Renal cortex interstitium (tissue), 11 donors: ENCODE data around the gene SCUBE2. TPM values are rescaled to one million over a fixed set of nuclear protein-coding genes. Genes with fewer than 3 reads are reported as not detected.

ENCODE experiments used
- DNase-seq, 11 donors: peaks; one replicate each; pipeline ENCODE4 v3.0.0-alpha.2; 2013; ENCODE audit warnings: low read depth in 9 of 11, low spot score in 4 of 11; ENCODE audit errors: extremely low read depth in 1 of 11
- polyA plus RNA-seq, 3 donors: library from polyadenylated mRNA; unstranded; fragments of 120-200 nt; gene quantifications; one replicate each; pipeline ENCODE4 v1.2.1, GENCODE V29; 2013; ENCODE audit not compliant: insufficient read length in 3 of 3

The SCUBE2 gene
- polyA plus RNA-seq, 3 donors, result 5.3 to 6.6 (median 6.3) TPM

DNA sequence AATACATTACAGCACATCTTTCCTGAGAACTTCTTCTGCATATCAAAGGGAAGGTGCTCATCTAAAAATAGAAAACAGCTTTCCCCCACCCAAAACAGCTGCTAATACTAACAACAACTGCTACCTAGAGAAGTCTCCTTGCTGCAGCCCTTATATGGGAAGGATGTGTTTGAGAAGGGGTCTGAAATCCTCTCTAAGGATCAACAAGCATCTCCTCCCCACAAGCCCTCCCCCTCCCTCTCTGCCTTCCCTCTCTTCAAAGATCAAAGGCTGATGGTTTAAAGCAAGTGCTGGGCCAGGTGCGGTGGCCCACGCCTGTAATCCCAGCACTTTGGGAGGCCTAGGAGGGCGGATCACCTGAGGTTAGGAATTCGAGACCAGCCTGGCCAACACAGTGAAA is 33.5 kb downstream of the SCUBE2 start:
- DNase-seq, result no peak

DNA sequence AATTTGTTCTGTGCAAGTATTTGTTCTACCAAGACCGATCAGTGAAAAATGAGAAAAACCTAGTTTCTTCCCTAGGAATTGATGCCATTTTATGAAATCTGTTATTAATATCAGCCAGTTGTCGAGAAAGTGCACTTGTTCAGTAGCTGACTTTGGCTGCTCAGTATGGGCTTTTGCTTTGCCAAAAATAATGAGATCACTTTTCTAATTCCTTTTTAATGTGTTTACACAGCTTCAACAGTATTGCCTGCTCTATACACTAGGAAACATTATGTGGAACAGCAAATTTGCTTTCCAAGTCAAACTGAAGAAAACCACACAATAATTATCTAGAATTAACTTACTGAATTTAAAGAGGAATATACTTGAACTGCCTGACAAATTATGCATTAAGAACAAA is 34.4 kb downstream of the SCUBE2 start:
- no peak for DNase-seq

DNA sequence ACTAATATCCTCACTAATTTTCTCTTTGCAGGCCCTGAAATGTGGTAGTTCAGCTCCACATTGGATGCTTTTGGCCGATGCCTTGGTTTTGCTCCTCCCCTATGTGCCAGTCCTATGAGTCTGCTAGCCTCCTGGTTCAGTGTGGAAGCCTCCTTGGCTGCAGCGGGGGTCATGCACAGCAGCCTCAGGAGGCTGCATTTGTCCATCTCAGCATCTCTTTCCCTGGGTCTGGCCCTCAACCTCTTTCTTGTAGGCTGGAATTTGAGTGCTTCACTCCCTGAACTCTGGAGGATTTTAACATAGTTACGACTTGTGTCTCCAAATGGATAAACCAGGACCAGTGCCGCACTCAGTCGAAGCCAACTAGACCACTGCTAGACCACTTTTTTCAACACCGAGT is 34.9 kb downstream of the SCUBE2 start:
- no peak for DNase-seq

DNA sequence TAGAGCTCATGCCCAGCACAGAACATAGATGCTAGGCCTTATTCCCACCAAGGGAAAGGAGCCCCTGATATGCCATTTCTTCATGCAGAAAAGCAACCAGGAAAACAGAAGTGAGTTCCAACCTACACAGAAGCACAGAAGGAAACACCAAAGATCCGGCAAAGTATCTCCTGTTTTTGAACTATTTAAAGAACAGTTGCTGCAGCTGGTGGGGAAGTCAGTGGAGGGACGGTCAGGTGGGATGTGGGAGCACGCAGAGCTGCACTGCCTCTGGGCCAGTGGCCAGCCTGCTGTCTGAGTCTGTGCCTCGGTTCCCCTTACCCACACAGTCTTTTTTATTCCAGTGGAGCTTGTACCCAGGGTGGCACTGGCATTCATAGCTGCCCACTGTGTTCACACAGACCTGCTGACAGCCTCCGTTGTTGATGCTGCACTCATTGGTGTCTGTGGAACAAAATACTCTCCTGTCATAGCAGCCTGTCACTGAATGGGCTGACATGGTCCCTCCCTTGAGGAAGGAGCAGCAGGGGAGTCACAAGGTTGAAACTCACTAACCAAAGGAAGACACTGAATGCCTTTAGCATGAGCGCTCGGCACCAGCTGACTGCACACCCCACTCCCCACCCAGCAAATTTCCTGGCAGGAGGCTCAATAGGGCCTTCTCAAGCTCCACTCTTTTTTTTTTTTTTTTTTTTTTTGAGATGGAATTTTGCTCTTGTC is 37.9 kb downstream of the SCUBE2 start:
- no peak for DNase-seq

DNA sequence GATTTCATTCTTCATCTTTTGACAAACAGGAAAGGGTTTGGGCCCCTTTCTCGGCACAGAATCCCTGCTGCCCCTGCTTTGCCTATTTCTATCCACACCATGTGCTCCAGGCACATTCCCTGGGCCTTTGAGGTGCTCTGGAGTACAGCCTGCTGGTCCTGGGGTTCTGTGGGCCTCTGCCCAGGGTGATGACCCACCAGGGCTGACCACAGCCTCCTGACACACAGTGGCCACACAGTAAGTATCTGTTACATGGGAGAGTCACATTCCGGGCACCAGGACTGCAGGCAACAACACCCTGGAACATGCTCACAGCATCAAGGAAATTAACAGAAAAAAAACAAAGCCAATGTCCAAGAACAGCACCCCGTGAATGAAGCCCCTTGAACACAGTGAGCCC is 39.1 kb downstream of the SCUBE2 start:
- no peak for DNase-seq

DNA sequence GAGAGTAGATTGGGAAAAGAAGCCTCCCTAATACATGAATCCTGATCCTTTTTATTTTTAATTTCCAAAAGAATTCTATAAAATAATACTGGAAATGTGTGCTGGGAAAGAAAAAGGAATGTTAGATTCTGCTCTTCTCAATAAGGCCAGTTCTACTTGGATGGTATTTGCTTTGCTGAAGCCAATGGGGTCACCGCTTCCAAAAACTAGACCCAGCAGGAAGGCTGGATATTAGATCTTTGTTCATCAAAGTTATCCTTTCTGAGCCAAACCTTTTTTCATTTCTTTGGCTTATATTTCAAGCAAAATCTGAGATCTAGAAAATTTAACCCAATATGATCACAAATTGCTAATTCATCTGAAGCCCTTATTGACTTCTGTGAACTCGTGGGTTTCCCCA is 41.4 kb downstream of the SCUBE2 start:
- no peak for DNase-seq

DNA sequence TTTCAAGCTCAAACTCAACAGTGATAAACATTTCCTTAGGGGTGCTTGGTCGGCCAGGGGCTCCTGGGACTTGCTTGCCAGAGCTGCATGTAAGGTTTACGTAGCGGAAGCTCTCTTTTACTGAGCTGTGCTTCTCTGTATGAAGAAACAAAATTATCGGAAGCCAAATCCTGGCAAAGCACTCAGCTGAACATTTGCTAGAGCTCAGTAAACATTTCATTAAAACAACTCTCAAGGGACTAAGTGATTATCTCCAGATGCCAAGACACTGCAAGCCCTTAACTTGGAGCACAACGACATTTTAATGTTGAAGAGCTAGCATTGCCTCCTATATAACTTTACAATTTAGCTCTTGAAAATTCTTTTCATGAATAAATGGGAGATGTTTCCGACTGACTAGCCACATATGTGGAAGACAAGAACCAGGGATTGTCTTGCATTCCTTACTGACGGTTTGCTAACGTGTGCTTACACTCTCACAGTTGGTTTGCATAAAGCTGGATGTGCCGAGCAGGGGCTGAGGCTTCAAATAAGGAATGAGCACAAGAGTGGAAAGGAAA is 43.4 kb downstream of the SCUBE2 start:
- DNase-seq, result peak; percentile 43 to 78 (median 55)

DNA sequence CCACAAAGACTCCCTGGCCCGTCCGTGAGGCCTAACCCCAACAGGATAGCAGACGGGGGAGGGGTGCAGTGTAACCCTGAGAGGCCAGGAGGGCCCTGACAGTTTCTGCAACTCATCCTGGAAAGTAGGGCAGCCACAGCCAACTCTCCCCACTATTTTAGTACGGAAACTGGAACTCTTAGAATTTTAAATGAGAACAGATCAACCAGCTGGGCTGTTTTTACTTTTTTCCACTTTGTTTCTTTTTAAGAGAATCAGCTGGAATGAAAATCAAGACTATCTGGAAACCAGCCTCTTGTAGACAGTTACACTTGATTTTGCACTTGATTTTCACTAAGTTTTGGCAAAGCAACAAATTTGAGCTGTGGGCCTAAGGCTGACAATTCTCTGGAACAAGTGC is 44.9 kb downstream of the SCUBE2 start:
- DNase-seq, result no peak

DNA sequence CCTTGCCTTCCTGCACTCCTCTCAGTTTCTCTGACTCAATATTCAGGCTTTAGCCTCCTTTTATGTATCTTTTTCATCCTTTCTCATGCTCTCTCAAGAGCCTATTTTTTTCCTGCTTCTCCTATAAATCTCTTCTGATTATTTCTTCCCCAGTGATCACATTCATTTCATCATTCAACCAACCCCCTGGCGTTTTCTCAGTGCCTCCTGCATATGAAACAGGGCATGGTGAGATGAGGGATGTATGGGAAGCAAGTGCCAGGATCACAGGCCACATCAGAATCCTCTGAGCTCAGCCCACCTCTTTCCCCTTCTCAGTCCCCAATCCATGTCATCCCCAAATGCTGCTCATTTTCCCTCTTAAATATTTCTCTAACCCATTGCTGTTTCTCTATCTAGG is 48.9 kb downstream of the SCUBE2 start:
- DNase-seq, result no peak

DNA sequence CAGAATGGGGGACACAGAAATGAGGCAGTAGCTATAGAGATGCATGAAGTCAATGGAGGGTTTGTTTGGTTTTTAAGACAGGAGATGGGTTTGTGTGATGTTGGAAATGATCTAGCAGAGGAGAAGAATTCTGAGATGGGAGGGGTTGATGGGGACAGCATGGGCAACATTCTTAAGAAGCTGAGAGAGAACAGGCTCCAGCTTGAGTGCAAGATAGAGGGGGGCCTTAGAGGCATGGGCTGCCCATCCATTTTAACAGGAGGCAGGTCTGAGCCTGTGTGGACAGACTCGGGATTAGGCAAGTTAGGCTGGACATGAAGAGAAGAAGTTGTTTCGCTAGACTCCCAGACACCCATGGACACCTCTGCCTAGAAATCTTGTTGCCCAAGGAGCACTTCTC is 49.7 kb downstream of the SCUBE2 start:
- DNase-seq, result no peak

DNA sequence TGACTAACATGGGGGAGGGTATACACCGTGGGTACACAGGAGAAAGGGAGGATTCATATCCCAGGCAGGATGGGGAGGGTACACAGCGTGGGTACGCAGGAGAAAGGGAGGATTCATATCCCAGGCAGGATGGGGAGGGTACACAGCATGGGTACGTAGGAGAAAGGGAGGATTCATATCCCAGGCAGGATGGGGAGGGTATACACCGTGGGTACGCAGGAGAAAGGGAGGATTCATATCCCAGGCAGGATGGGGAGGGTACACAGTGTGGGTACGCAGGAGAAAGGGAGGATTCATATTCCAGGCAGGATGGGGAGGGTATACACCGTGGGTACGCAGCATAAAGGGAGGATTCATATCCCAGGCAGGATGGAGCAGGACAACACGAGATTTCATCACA is 51.0 kb downstream of the SCUBE2 start:
- DNase-seq, result no peak

DNA sequence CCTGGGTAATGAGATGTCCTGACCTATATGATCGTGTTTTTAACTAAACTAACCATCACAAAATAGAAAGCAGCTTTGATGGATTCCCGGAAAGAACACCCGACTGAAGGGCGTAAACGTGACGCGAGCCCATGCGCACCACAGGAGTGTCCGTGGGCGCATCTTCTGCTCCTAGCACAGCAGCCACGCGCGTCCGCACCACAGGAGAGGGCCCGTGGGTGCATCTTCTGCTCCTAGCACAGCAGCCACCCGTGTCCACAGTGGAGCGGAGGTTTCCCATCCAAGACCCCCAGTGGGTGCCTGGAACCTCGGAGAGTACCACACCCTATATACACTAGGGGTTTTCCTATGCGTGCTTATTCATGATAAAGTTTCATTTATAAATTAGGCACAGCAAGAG is 51.5 kb downstream of the SCUBE2 start:
- no peak for DNase-seq

DNA sequence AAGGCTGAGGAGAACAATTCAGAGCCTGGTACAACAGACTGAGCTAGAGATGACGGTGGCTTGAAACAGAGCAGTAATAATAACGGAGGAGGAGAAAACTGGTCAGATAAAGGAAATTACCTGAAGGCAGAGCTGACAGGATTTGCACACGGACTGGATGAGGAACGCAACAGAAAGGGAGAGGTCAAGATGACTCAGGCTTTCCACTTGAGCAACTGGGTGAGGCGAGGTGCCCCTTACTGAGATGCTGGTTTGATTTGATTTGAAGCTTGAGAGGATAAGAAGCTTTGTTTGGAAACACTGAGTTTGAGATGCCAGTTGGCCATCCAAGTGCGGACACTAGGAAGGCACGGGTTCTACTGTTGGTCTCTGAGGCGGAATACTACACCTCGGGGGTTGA is 52.2 kb downstream of the SCUBE2 start:
- no peak for DNase-seq

DNA sequence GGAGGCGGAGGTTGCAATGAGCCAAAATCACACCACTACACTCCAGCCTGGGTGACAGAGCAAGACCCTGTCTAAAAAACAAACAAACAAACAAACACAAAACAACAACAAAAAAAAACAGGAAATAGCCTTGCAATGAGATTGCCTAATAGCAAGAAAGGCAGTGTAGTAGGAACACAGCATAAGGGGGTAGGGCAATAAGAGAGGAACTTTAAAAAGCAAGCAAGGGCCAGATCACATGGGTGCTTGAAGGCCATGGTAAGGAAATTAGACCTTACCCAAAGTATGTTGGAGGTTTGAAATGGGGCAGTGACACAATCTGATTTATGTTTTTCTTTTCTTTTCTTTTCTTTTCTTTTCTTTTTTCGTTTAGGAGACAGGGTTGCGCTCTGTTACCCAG is 52.9 kb downstream of the SCUBE2 start:
- no peak for DNase-seq

DNA sequence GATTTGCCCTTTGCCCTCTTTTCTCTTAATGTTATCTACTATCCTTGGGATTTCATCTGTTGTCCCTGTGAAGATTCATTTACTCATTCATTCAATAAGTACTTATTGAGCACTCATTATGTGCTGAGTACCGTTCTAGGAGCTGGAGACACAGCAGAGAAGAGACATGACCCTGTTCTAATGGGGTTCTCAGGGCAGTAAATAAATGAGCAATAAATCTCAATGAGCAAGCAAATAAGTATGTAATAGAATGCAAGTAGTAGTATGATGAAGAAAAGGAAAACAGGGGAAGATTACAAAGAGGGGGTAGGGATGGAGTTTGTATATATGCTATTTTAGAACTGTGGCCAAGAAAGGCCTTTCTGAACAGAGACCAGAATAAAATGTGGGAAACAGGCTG is 53.4 kb downstream of the SCUBE2 start:
- no peak for DNase-seq

DNA sequence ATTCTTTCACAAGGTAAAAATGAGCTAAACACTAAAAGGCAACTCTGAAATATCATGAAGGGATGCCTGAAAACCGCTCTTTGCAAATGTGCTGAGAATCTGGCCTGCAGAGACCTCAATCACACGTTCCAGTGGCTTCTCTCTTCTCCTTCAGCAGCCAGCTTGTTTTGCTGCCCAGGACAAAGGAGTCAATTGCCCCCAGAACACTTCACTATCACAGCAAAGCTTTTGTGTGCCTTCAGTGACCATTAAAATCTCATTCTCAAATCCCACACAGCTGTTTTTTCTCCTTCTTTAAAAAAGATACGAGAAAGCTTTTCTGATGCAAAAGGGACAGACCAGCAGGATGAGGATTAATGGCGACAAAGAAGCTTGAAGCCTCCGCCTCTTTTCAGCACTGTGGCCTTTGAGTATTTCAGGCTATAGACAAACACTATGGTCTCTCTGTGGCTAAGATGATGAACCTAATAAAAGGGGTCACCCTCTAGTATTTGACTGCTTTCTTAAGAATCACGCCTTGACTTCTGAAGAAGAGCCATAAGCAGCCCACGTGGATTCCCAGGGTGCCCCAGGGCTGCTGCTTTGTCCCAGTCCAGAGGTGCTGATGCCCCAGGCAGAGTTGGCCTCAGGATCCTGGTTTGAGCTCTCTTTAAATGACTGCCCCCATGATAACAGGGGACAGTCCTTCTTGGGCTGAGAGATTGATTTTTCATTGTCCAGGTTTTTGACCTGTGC is 54.2 kb downstream of the SCUBE2 start:
- no peak for DNase-seq

DNA sequence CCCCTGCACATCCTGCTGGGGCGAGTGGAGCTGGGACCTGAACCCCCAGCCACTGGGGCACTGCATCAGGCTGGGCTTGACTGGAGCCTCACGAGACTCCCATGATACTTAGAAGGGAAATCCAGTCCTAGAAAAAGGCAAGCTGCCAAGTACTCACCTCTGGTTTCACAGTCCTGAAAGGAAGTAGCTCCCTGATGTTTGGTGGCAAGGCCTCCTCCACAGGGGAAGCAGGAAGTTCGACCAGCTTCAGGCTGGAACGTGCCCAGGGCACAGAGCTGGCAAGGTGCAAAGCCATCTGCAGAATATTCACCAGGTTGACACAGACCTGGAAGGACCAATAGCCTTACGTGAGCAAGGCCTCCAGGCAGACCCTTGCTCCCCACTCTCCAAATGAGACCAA is 60.8 kb downstream of the SCUBE2 start:
- DNase-seq, result no peak

DNA sequence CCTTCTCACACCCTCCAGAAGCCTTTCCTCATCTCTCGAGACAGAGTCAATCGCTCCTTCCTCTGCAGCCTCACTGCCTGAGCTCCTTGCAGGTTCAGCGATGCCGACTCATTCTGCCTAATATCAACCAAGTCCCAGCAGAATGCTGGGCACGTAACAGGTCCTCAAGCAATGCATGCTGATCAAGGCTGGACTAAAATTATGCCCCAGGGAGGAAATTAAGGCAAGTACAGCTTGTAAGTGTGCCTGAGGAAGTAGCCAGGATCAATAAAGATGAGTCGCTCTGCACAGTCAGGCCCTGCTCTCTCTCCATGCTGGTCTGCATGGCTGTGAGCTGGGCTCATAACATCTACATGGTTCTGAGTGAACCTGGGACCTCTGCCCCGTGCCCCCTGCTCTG is 62.0 kb downstream of the SCUBE2 start:
- DNase-seq, result no peak

DNA sequence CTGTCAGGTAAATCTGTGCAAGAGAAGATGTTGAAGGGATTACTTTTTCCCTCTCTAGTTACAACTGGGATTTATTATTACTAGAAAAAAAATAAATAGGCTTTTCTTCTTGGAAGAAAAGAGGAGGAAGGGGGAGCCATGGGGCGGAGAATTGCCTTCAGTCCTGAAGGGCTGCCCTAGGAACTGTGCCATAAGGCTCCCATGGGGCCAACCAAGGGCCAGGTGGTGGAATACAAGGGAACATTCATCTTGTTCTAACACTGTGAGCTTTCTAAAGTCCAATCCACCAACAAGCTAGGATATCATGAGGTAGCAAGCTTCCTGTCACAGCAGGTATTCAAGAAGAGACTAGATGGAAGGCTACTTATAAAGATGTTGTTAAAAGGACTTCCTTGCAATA is 62.8 kb downstream of the SCUBE2 start:
- no peak for DNase-seq

DNA sequence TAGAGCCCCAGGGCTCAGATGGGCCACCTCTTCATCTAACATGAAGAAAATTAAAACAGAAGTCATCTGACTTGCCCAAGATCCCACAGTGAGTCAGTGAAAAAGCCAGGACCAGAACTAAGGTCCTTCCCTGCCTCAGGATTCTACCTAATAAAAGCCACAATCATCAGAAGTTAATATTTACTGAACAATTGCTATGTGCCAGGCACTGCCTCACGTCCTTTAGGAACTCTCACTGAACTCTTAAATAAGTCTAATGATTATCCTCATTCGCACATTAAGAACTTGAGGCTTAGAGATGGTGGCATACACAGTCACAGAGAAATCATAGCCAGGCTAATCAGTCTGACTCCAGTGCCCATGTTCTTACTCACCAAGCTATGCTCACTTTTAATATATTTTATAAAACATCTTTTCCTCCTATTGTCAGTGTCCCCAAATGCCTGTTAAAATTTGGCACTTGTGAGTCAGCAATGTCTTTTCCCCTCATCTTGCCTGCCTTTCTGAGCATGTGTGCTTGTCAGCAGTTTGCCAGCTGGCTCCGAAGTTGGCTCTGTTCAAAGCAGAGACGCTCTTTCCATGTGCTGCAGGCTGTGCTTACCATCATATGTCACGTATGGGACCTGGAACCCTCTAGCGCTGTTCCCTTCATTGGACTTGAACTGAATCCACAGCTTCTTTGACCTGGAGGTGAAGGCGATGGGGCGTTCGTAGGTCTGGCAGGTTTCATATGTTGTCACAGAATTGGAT is 66.1 kb downstream of the SCUBE2 start:
- DNase-seq, result no peak
